HepG2 (cell line): ENCODE data around the gene C10orf143. TPM values are rescaled to one million over a fixed set of nuclear protein-coding genes. Genes with fewer than 3 reads are reported as not detected.

Experiments used
- FOXM1 ChIP-seq: sonication (generic); formaldehyde crosslinking; IDR thresholded peaks from 2 replicates; pipeline ENCODE4 v1.5.0; 2020; ENCODE audit warnings: missing genetic modification reagents
- HCFC1 ChIP-seq: fragments of 150-350 bp; IDR thresholded peaks from 2 replicates; pipeline ENCODE4 v1.6.1; 2014; ENCODE audit warnings: low read depth, low read length
- HNRNPK ChIP-seq: fragments of 200-400 bp; formaldehyde crosslinking; IDR thresholded peaks from 2 replicates; pipeline ENCODE4 v1.6.1; 2018; ENCODE audit warnings: low read length, low read depth, moderate library complexity, mild to moderate bottlenecking; ENCODE audit not compliant: poor library complexity, severe bottlenecking
- JARID2 ChIP-seq: sonication (generic); formaldehyde crosslinking; IDR thresholded peaks from 2 replicates; pipeline ENCODE4 v1.8.1; 2023; ENCODE audit warnings: missing genetic modification reagents, inconsistent platforms; ENCODE audit not compliant: insufficient replicate concordance
- KAT2B ChIP-seq: fragments of 150-350 bp; IDR thresholded peaks from 2 replicates; pipeline ENCODE4 v1.6.1; 2014; ENCODE audit warnings: low read depth, low read length, borderline replicate concordance
- KAT7 ChIP-seq: IDR thresholded peaks from 2 replicates; pipeline ENCODE4 v1.6.1; 2018; ENCODE audit warnings: borderline replicate concordance, missing compliant biosample characterization
- NCOA2 ChIP-seq: sonication (generic); formaldehyde crosslinking; IDR thresholded peaks from 2 replicates; pipeline ENCODE4 v1.8.0; 2022; ENCODE audit warnings: inconsistent platforms
- POGZ ChIP-seq: sonication (generic); formaldehyde crosslinking; IDR thresholded peaks from 2 replicates; pipeline ENCODE4 v1.4.0; 2020; ENCODE audit warnings: mild to moderate bottlenecking, missing genetic modification reagents
- RFXANK ChIP-seq: IDR thresholded peaks from 2 replicates; pipeline ENCODE4 v1.6.1; 2016
- RFXAP ChIP-seq: sonication (generic); formaldehyde crosslinking; IDR thresholded peaks from 2 replicates; pipeline ENCODE4 v1.4.0; 2020; ENCODE audit warnings: missing genetic modification reagents, borderline replicate concordance
- SCMH1 ChIP-seq: sonication (generic); formaldehyde crosslinking; IDR thresholded peaks from 2 replicates; pipeline ENCODE4 v1.9.0; 2021; ENCODE audit warnings: missing genetic modification reagents, mild to moderate bottlenecking, borderline replicate concordance
- SMAD3 ChIP-seq: sonication (generic); formaldehyde crosslinking; IDR thresholded peaks from 2 replicates; pipeline ENCODE4 v1.4.0; 2020; ENCODE audit warnings: missing genetic modification reagents
- TBX2 ChIP-seq: sonication (generic); formaldehyde crosslinking; IDR thresholded peaks from 2 replicates; pipeline ENCODE4 v1.5.0; 2020; ENCODE audit warnings: missing genetic modification reagents, mild to moderate bottlenecking, borderline replicate concordance
- YY1 ChIP-seq: IDR thresholded peaks from 2 replicates; pipeline ENCODE4 v1.6.1; 2011; ENCODE audit warnings: low read length, low read depth, moderate library complexity, mild to moderate bottlenecking; ENCODE audit not compliant: insufficient read depth, insufficient replicate concordance
- ZBTB42 ChIP-seq: sonication (generic); formaldehyde crosslinking; IDR thresholded peaks from 2 replicates; pipeline ENCODE4 v1.5.0; 2020; ENCODE audit warnings: mild to moderate bottlenecking, missing genetic modification reagents
- ZBTB7B ChIP-seq: sonication (generic); formaldehyde crosslinking; IDR thresholded peaks from 2 replicates; pipeline ENCODE4 v1.4.0; 2020; ENCODE audit warnings: missing genetic modification reagents
- ZNF12 ChIP-seq: sonication (generic); formaldehyde crosslinking; IDR thresholded peaks from 2 replicates; pipeline ENCODE4 v1.5.0; 2020; ENCODE audit warnings: missing genetic modification reagents
- ZNF160 ChIP-seq: sonication (generic); formaldehyde crosslinking; IDR thresholded peaks from 2 replicates; pipeline ENCODE4 v1.8.0; 2022; ENCODE audit warnings: mild to moderate bottlenecking, inconsistent platforms, missing genetic modification reagents
- ZNF207 ChIP-seq: fragments of 450-650 bp; IDR thresholded peaks from 2 replicates; pipeline ENCODE4 v1.6.1; 2016; ENCODE audit warnings: antibody characterized with exemption, borderline replicate concordance
- ZNF354B ChIP-seq: sonication (generic); formaldehyde crosslinking; IDR thresholded peaks from 2 replicates; pipeline ENCODE4 v1.8.0; 2022; ENCODE audit warnings: mild to moderate bottlenecking, missing genetic modification reagents
- ZNF430 ChIP-seq: sonication (generic); formaldehyde crosslinking; IDR thresholded peaks from 2 replicates; pipeline ENCODE4 v1.9.0; 2021; ENCODE audit warnings: mild to moderate bottlenecking, missing genetic modification reagents
- ZNF501 ChIP-seq: sonication (generic); formaldehyde crosslinking; IDR thresholded peaks from 2 replicates; pipeline ENCODE4 v1.5.1; 2020; ENCODE audit warnings: mild to moderate bottlenecking, moderate library complexity, missing genetic modification reagents
- ZNF547 ChIP-seq: sonication (generic); formaldehyde crosslinking; IDR thresholded peaks from 2 replicates; pipeline ENCODE4 v1.5.1; 2020; ENCODE audit warnings: mild to moderate bottlenecking, missing genetic modification reagents
- ZNF780A ChIP-seq: sonication (generic); formaldehyde crosslinking; IDR thresholded peaks from 2 replicates; pipeline ENCODE4 v1.8.0; 2022; ENCODE audit warnings: mild to moderate bottlenecking, missing genetic modification reagents, moderate library complexity
- ZNF878 ChIP-seq: sonication (generic); formaldehyde crosslinking; IDR thresholded peaks from 2 replicates; pipeline ENCODE4 v1.8.1; 2023; ENCODE audit warnings: mild to moderate bottlenecking, missing genetic modification reagents, moderate library complexity
- ZZZ3 ChIP-seq: sonication (generic); formaldehyde crosslinking; IDR thresholded peaks from 2 replicates; pipeline ENCODE4 v1.4.0; 2020; ENCODE audit warnings: missing genetic modification reagents, mild to moderate bottlenecking, borderline replicate concordance
- polyA plus RNA-seq, 8 experiments: library from polyadenylated mRNA; depleted of rRNA in 3 of 8; stranded (reverse) in 7 of 8; unstranded in 1 of 8; fragments of >200 nt; fragmentation: Illumina TruSeq in 4 of 8; extraction: Trizol in 4 of 8; gene quantifications; 2 replicates each; pipeline versions ENCODE4 v1.2.1 to v1.2.3, GENCODE V29; 2011 to 2016; ENCODE audit warnings: low read depth in 4 of 8, missing spikeins in 1 of 8, mixed read lengths in 1 of 8; ENCODE audit not compliant: insufficient read depth in 1 of 8
- total RNA-seq, 5 experiments: library from RNA; depleted of rRNA; stranded (reverse); fragments of >200 nt; fragmentation: Illumina TruSeq; extraction: Trizol; gene quantifications; 2 replicates each; pipeline ENCODE4 v1.2.3, GENCODE V29; 2016; ENCODE audit warnings: low read depth in 1 of 5
- TF ChIP-seq, protein P1 (sequence below): sonication (generic); formaldehyde crosslinking; IDR thresholded peaks from 2 replicates; pipeline ENCODE4 v1.5.0; 2020; ENCODE audit warnings: missing genetic modification reagents, mild to moderate bottlenecking, borderline replicate concordance
- TF ChIP-seq, protein P2 (sequence below): sonication (generic); formaldehyde crosslinking; IDR thresholded peaks from 2 replicates; pipeline ENCODE4 v1.4.0; 2020; ENCODE audit warnings: low read depth, mild to moderate bottlenecking, missing genetic modification reagents
- TF ChIP-seq, protein P3 (sequence below), 2 experiments: fragments of 450-650 bp in 1 of 2; sonication (generic) in 1 of 2; formaldehyde crosslinking; IDR thresholded peaks; 2 replicates each; pipeline versions ENCODE4 v1.5.0 to v1.8.0; 2020 to 2022; ENCODE audit warnings: mild to moderate bottlenecking in 1 of 2, missing genetic modification reagents in 1 of 2

The C10orf143 gene
- total and polyA plus RNA-seq, 2 of the 13 experiments (the other 11 are each of a cell fraction or from before 2014, with no cell fraction given) = 0.21 to 0.91 TPM

DNA sequence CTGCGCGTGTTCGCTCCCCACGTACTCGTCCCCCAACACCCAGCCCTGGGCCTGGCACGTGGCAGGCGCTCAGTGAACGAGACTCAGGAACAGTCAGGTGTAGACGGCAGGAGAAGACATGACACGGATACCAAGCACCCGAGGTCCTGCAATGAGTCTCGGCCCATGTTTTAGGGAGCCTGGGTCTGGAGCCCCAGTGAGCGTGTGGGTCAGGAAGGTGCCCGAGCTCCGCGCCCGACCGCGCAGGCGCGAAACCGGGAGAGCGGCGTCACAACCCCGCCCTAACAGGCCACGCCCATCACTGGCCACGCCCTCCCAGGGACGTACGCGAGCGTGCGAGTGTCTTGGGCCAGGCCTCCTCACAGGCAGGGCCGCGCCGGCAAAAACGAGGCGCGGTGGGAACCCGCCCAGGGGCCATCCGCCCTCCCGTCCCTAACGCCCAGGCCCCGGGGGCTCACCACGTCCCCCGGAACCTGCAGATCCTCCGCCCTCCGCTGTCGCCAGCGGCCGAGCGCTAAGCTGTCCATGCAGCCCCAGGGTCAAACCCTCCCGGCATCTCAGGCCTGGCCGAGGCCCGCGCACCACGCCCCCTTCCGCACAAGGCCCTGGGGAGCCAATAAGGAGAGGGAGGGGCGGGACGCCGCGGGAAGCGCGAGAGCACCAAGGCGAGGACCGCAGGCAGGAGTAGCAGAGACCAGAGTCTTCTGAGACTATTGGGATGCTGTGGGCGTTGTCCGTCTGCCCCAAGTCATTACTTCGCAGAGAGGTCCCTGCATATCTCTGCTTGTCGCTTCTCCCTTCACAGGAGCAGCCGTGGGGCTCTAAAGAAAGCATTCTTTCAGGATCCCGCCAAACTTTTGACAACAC, at the start of gene C10orf143 (continued):
- TF ChIP-seq ZNF354B (CRISPR knock-in tag) = no peak
- TF ChIP-seq, protein P1, sequence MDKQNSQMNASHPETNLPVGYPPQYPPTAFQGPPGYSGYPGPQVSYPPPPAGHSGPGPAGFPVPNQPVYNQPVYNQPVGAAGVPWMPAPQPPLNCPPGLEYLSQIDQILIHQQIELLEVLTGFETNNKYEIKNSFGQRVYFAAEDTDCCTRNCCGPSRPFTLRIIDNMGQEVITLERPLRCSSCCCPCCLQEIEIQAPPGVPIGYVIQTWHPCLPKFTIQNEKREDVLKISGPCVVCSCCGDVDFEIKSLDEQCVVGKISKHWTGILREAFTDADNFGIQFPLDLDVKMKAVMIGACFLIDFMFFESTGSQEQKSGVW (CRISPR knock-in tag) = no peak
- TF ChIP-seq HNRNPK = peak; percentile 13
- peak; percentile 47; the same call in 1 of the 2 replicates for TF ChIP-seq RFXAP (CRISPR knock-in tag)
- no peak; the same call in 1 of the 2 replicates for TF ChIP-seq ZNF780A (CRISPR knock-in tag)
- TF ChIP-seq KAT7 (CRISPR knock-in tag) = 0 out of 2 replicates have a peak, but pooled peaks have one; percentile 7
- TF ChIP-seq ZNF501 = peak; percentile 92
- TF ChIP-seq, protein P2, sequence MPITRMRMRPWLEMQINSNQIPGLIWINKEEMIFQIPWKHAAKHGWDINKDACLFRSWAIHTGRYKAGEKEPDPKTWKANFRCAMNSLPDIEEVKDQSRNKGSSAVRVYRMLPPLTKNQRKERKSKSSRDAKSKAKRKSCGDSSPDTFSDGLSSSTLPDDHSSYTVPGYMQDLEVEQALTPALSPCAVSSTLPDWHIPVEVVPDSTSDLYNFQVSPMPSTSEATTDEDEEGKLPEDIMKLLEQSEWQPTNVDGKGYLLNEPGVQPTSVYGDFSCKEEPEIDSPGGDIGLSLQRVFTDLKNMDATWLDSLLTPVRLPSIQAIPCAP (CRISPR knock-in tag) = no peak
- TF ChIP-seq, protein P3, sequence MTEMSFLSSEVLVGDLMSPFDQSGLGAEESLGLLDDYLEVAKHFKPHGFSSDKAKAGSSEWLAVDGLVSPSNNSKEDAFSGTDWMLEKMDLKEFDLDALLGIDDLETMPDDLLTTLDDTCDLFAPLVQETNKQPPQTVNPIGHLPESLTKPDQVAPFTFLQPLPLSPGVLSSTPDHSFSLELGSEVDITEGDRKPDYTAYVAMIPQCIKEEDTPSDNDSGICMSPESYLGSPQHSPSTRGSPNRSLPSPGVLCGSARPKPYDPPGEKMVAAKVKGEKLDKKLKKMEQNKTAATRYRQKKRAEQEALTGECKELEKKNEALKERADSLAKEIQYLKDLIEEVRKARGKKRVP (CRISPR knock-in tag; IDR thresholded peaks at IDR 0.05) = no peak; a peak in 1 of 4 replicates
- peak; percentile 68; the same call in 1 of the 2 replicates for TF ChIP-seq POGZ (CRISPR knock-in tag)
- TF ChIP-seq SMAD3 = peak; percentile 35; the same call in 1 of the 2 replicates
- no peak for TF ChIP-seq FOXM1 (CRISPR knock-in tag)
- TF ChIP-seq ZNF160 (CRISPR knock-in tag) = peak; percentile 56; the same call in 1 of the 2 replicates
- TF ChIP-seq ZNF430 (CRISPR knock-in tag) = peak; percentile 88; the same call in 1 of the 2 replicates
- TF ChIP-seq NCOA2 (CRISPR knock-in tag) = peak; percentile 27; the same call in 1 of the 2 replicates
- TF ChIP-seq TBX2 = peak; percentile 79
- TF ChIP-seq ZNF12 (CRISPR knock-in tag) = peak; percentile 33; the same call in 1 of the 2 replicates
- TF ChIP-seq ZNF207 = no peak
- no peak for TF ChIP-seq JARID2 (CRISPR knock-in tag)
- peak; percentile 96 for TF ChIP-seq ZNF547 (CRISPR knock-in tag)
- TF ChIP-seq ZBTB7B (CRISPR knock-in tag) = no peak
- no peak; the same call in 1 of the 2 replicates for TF ChIP-seq ZNF878 (CRISPR knock-in tag)
- no peak for TF ChIP-seq ZBTB42 (CRISPR knock-in tag)
- no peak for TF ChIP-seq KAT2B
- TF ChIP-seq RFXANK (CRISPR knock-in tag) = no peak
- no peak for TF ChIP-seq SCMH1
- TF ChIP-seq ZZZ3 (CRISPR knock-in tag) = peak; percentile 98; the same call in 1 of the 2 replicates
- no peak; the same call in 1 of the 2 replicates for TF ChIP-seq HCFC1
- TF ChIP-seq YY1 = no peak
